HG02885 (cell line): ENCODE results near the gene SETD1B.
"Not testable (repeated sequence)": the region's sequence is repeated elsewhere in the genome, so short reads cannot be mapped to it uniquely, and the experiment has no call there.

Experiments used
- ATAC-seq: cut with Tn5 transposase; IDR thresholded peaks from one replicate; pipeline ENCODE4 v1.9.1; 2021; ENCODE audit warnings: mild to moderate bottlenecking; ENCODE audit not compliant: unreplicated experiment, poor library complexity

SETD1B gene

DNA sequence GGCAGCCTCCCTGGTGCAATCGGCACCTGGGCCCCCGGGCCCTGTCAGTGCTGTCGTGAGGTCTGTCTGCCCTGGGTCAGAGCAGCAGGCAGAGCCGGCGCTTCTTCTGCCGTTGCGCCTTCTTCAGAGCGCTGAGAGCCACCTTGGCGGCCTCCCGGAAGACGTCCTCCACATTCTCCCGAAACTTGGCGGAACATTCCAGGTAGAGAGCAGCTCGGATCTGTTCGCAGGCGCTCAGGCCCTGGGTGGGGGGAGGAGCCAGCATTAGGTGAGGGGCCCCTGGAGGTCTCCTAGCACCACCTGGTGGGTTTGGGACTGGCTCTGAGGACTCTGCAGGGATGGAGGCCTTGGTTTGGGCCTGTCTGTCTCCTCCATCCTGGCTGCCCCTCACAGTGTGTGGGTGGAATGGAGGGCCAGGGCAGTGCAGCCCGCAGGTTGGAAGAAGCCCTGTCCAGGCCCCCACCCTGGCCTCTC is 24.4 kb upstream of the SETD1B start:
- ATAC-seq = no peak

DNA sequence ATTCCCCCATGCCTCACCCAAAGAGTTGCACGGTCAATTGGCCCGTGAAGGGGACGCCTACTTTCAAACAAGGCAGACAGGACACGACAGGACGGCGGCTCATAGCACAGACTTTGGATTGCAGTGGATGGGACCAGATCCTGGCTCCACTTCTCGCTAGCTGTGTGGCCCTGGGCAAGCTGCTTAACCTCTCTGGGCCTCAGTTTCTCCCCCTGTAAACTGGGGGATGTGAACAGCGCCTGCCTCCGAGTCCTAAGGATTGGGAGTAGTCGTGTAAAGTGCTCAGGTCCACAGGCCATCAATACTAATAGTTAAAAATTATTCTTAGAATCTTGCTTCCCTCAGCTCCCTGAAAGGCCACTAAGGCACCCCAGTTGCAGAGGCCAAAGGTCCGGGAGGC is 23.4 kb upstream of the SETD1B start:
- no peak for ATAC-seq

DNA sequence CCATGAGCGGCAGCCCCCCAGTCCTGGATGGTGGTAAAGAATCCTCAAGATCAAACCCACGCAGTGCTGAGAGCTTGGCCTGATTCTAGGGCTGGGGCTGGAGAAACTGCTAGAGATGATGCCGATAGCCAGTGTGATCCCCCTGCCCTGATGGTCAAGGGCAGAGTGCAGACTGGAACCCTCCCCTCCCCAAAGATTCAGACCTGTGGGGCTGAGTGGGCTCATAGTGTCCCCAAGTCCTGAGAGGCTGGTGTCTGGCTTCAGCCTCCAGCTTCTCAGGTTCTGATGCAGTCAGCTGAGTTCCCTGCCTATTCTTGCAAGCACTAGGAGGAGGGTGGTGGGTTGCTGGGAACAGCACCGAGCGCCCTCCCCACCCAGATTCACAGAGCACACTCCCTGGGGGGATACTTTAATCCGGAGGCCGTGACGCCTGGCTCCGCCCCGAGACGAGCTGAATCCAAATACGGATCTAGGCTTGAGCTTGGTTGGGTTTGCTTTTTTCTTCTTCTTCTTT is 22.3 kb upstream of the SETD1B start:
- ATAC-seq = peak; percentile 27

DNA sequence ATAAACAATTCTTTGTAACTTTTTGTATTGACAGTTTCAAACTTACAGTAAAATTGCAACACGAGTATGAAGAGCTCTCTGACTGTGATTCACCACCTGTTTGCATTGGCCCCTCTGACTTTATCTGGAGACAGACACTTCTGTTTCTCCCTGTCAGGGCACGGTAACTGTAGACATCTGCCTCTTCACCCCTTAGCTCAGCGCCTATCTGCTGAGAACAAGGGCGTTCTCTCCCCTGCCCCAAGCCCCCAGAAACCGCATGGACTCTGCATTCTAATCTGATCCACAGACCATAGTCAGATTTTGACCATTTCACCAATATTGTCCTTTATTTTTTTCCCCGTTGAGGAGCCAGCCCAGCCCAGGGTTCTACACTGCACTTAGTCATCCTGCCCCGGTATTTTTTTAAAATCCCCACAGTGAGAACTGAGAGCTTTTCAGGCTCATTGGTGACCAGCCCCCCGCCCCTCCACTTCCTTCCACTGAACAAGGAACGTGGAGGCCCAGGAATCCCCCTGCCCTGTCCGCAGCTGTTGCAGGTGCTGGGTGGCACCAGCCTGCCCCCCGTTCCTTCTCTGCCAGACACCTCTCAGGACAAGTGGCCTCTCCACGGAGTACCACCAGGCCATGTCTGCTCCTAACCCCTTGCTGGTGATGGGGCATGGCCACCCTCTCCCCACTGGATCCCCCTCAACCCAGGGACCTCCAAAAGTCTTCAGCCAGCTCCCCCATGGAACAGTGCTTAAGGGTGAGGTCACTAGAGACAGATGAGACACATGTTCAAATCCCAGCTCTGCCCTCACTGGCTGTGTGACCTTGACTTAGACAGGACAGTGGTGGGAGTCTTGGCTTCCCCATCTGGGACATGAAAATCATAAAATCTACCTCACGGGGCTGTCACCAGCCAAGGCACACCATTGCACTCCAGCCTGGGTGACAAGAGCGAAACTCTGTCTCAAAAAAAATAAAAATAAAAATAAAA is 21.5 kb upstream of the SETD1B start:
- peak; percentile 59 for ATAC-seq

DNA sequence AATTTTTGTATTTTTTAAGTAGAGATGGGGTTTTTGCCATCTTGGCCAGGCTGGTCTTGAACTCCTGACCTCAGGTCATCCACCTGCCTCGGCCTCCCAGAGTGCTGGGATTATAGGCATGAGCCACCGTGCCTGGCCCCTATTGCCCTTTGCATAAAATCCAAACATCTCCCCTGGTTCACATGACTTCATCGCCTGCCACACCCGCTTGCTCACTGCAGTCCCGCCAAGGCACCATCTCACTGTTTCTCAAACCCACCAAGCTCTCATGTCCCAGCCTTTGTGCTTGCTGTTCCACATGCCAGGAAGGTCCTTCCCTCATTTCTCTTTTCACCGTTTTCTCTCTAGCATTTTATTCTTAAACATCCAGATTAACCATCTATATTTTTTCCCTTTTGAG is 20.0 kb upstream of the SETD1B start:
- ATAC-seq = no peak

DNA sequence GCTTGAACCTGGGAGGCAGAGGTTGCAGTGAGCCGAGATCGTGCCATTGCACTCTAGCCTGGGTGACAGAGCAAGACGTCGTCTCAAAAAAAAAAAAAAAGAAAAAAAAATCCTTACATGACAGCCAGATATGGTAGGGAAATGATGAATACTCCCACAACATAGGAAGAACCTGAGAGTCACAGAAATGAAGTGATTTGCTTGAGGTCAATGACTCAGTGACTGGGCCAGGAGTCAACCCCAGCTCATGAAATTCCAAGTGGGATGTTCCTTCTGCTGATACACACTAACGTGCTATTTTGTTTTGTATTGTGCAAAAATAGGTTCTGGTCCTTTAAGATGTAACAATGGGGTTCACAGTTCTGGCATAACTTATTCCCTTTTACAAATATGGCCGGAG is 19.3 kb upstream of the SETD1B start:
- no peak for ATAC-seq

DNA sequence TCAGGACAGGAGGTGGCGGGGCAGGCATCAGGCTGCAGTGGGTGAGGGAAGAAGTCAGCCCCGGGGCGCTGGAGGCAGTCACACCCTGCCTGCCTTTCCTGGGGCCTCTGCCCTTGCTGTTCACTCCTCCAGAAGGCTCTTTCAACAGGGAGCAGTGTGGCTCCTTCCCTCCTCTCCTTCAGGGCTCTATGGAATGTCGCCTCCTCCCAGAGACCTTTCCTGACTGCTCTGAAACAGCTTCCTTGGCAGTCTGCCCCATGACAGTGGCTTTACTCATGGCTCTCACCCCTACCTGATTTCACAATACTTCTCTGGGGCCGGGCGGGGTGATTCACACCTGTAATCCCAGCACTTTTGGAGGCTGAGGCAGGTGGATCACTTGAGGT is 17.4 kb upstream of the SETD1B start:
- no peak for ATAC-seq

DNA sequence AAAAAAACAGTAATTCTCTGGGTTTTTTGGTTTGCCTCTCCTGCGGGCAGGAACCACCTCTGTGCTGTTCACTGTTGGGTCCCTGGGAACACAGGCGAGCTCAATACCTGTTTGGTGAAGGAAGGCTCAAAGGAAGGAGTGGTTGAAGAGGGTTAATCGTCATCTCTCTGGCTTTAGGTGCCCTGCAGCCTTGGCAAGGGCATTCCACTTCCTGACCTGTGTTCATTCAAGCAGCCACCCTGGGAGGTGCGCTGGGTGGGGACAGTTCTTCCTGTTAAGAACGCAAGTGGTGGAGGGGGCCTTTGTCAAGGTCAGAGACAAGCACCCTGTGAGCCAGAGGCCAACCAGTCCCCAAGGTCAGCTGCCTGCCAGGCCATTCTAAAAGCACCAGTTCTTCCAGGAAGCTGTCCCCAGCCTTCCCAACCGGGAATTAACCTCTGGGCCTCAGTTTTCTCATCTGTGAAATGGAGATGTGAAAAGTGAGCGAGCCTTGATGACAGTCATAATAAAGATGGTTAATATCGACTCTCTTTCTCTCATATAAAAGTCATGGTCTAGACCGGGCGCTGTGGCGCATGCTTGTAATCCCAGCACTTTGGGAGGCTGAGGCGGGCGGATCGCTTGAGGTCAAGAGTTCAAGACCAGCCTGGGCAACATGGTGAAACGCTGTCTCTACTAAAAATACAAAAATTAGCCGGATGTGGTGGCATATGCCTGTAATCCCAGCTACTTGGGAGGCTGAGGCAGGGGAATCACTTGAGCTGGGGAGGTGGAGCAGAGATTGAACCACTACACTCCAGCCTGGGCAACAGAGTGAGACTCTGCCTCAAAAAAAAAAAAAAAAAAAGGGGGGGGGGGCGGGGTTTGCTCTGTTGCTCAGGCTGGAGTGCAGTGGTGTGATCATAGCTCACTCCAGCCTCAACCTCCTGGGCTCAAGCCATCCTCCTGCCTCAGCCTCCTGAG is 16.5 kb upstream of the SETD1B start:
- ATAC-seq = no peak

DNA sequence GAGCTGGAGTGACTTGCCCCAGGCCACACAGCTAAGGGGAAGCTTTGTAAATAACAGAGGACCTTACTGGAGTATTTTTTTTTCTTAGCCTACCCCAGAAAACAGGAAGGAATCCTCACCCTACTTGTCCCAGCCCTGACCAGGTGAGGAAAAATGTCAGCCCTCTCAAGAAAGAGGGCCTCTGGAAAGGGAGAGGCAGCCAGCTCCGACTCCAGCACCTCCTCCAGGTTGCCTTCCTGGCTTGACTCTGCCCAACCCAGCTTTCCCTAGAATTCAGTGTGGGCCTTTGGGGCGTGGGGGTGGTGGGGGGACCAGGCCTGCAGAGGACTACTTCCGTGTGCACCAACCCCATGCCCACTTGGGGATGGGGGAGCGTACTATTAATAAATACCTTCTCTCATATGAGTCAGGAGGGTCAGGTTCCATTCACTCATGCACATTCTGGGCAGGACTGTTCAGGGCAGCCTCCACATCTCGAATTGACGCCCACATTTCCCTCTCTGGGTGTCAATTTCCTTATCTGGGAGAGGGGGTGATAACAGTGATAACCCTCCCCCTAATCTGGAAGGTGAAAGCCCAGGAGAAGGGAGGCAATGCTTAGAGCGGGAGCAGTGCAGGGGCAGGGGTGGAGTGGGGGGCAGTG is 15.5 kb upstream of the SETD1B start:
- no peak for ATAC-seq

DNA sequence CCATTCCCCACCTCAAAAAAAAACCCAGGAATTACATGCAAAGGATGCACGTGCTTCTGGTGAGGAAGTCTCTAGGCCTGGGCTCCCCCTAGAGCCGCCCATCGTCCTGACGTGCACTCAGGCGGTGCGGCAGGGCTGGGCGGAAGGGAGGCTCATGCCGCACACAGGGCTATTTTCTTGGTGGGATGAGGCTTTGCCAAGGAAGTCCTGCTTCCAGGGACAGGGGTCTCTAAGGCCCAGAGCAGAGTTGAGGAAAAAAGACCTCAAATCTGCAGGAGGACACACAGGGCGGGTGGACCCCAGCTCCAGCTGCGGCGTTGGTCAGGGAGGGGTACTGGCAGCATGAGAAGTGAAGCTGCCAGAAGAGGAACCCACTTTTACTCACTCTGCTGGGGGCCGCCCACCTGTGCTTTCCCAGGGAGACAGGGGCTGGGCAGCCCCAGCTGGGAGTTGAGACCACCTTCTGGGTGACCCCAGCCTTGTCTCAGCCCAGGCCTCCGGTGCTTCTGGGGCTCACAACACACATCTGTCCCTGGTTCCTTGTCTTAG is 14.5 kb upstream of the SETD1B start:
- ATAC-seq = no peak

DNA sequence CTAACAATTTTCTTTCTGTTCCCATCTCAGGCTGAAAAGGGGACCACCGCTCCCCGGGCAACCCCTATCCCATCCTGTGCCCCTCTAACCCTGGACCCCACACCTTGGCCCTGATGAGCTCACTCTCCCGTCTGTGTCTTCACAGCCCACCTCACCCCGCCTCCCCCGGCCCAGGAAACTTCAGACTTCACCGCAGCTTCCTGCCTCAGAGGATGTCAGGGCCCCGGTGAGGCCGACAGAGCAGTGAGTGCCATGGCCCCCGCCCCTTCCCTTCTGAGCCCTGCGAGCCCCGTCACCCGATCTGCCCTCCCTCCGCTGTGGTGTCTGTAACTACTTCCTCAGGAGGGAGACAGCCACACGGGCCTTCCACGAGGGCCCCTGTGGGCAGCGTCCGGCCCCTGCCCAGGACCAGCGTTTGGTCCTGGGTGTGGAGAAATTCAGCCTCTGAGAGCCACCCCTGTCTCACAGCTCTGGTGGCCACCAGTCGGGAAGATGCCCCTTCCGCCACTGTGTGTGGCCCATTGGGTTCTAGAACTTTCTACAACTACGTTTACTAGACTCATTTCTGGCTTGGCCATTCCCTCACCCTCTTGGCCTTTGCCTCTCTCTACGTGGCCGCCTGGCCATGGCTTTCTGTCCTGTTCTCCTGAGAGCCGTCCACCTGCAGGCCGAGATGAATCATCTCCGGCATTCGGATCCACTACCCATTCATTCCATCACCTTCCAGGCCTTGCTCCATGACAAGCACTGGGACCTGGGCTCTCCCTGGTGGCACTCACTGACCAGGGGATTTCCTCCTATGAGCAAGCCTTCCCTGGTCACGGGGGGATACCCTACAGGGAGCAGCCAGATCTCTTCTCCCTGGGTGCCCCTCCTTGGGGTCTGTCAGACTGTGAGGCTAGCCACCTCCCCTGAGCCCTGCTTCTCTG is 13.7 kb upstream of the SETD1B start:
- ATAC-seq = peak; percentile 43

DNA sequence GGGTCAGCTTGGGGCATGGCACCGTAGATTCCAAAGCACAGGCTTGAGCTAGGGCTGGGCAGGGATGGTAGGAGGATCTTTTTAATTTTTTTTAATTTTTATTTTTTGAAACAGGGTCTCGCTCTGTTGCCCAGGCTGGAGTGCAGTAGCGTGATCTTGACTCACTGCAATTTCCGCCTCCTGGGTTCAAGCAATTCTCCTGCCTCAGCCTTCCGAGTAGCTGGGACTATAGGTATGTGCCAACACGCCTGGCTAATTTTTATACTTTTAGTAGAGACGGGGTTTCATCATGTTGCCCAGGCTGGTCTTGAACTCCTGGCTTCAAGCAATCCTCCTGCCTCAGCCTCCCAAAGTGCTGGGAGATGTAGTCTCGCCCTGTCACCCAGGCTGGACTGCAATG is 13.0 kb upstream of the SETD1B start:
- not testable (repeated sequence) for ATAC-seq

DNA sequence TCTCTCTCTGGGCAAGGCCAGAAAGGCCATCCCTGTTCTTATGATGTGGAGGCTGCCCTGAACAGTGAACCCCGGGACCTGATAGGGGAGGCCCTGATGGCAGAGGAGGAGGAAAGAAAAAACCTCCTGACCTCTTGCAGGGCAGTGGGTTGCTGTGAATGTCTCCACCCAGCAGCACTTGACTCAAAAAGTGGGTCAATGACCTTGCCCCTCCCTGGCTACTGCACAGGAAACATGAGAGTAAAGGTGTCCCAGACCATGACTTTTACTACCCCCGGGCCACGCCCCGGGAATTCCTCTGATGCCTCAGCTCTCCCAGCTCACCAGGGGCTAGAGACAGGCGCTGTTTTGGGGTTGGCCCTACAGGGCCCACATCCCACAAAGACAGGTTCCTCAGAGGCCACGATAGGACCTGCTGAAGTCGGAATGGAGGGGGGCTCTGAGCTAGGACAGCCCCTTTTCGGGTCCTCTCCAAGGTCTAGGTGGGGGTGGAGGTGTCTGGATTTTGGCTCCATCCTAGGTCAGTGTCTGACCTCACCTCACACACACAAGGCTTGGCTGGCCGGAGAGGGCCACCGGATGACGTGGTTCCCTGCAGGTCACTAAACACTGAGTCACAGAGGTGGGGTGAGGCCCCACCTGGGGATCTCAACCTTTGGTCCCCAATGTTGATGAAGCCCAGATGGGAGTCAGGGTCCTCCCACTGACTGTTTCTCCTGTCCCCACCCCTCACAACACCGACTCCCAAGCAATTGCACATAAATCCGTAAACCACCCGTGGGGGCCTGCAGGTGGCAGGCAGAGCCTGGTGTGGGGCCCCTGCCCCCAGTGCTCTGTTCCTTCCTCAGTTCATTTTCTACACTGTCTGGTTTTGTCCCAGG is 11.9 kb upstream of the SETD1B start:
- no peak for ATAC-seq

DNA sequence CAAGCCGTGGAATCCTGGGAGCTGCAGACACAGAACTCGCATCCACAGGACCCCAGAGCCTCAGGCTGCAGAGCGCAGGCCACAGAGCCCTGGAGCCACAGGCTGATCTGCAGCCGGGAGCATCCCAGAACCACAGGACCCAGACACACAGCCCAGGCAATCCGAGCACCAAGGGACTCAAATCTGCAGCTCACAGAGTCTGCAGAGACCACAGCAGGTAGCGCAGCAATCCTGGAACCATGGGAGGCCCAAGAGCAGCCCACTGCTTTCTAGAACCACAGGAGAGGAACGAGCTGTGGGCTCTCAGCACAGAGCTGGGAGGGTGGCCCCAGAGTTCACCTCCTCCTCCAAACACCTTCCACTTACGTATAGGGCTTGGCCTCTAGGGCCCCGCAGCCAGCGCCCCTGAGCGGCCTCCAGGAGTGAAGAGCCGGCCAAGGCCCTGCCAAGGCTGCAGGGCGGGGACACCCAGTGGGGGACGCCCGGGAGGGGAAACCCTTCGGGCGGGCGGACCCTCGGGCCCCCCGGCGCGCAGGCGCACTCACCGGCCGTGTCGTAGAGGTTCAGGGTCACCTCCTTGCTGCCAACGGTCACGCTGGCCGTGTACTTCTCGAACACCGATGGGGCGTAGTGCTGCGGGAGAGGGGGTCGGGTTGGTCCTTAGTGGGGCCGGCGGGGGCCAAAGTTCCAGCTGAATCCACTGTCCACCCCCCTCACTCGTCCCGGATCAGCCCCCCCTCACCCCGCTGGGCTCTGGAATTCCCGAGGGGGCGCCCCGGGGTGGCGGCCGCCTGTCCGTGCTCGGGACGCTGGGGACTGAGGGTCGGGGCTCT is 11.0 kb upstream of the SETD1B start:
- no peak for ATAC-seq

DNA sequence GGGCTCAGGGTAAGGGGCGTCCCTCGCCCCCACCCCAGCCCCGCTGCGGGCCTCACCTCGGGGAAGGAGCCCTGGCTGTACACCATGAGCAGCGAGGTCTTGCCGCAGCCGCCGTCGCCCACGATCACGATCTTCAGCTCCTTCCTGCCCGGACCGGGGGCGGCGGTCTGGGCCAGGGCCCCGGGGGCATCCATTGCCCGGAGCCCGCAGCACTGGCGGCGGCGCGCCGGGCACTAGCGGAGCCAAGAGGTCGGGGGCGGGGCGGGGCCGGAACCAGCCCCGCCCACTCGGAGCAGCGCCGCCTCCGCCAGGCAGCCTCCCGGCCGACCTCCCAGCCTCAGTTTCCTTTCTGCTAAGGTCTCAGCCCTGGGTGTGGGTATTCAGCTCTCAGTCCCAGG is 10.4 kb upstream of the SETD1B start, which contains the start of gene RHOF:
RHOF (minus strand) TSS at position 249 of the 398 bp plus-strand sequence; CDS start at position 194, 55 bp downstream.
- peak; percentile 31 for ATAC-seq

DNA sequence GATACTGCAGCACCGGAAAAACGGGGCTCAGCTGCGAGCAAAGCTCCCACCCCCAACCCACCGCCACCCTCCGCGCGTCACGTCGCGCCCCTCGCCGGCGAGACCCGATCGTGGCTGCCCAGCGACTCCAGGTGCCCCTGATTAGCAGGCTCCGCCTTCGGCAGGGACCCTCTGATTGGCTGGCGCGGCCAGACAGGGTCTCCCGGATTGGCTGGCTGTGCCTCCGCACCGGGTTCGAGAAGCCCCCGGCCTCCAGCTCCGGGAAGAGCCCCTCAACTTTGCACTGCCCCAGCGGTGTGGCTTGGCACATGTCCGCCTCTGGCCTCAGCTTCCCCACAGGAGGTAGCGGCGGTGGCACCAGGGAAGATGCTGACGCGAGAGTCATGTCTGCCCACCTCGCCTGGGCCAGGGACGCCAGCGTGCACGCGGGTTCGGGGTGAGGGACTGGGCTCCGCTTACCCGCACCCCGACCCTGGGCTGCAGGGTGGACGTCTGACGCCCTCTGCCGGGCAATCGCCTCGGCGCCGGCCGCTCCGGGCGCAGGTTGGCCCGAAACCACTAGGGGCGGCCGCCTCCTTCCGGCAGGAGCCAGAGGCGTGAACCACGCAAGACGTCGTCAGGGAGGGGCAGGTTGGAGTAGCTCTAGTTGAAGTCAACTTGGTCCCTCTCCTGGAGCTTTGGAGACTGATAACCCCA is 9.8 kb upstream of the SETD1B start:
- ATAC-seq = peak; percentile 62
